A673 (cell line): ENCODE data around the gene HK1. TPM values are rescaled to one million over a fixed set of nuclear protein-coding genes. Genes with fewer than 3 reads are reported as not detected.
A peak's percentile ranks its signal among the peaks of the same experiment; 100 is the strongest.

Source experiments
- BruUV-seq: library from RNA; stranded (reverse); fragments of 400-500 nt; replicated peaks from 2 replicates; lab custom pipeline; 2021; lab: Mats Ljungman, UMichigan
- CTCF ChIA-PET: fragments of 300-600 bp; sonication (Branson Sonifier 250); formaldehyde crosslinking; loops from one replicate; lab custom pipeline; 2022; ENCODE audit warnings: antibody characterized with exemption; lab: Charles Lee
- POLR2A ChIA-PET: fragments of 300-600 bp; sonication (Branson Sonifier 250); formaldehyde crosslinking; loops from one replicate; lab custom pipeline; 2022; ENCODE audit warnings: antibody characterized with exemption; ENCODE audit not compliant: low non-redundant PET; lab: Charles Lee
- DNase-seq: peaks from one replicate; pipeline ENCODE4 v3.0.0-alpha.2; 2015; ENCODE audit warnings: low spot score
- H3K27ac ChIP-seq: fragments of 200-600 bp; sonication (generic); 2 replicates; pipeline ENCODE4 v1.5.1; 2016; ENCODE audit warnings: mixed run types, low read depth, mild to moderate bottlenecking, mixed read lengths, antibody characterized with exemption, low read length; ENCODE audit not compliant: poor library complexity, severe bottlenecking
- H3K27me3 ChIP-seq: fragments of 200-600 bp; sonication (generic); replicated peaks from 2 replicates; pipeline ENCODE4 v1.6.1; 2017; ENCODE audit warnings: mixed run types, low read depth, mild to moderate bottlenecking, mixed read lengths, antibody characterized with exemption, low read length; ENCODE audit not compliant: insufficient read depth, poor library complexity
- H3K36me3 ChIP-seq: fragments of 200-600 bp; sonication (generic); 2 replicates; pipeline ENCODE4 v1.6.1; 2016; ENCODE audit warnings: mixed run types, mild to moderate bottlenecking, mixed read lengths, antibody characterized with exemption, low read length; ENCODE audit not compliant: insufficient read depth, poor library complexity, severe bottlenecking
- H3K4me1 ChIP-seq: fragments of 200-600 bp; sonication (generic); 2 replicates; pipeline ENCODE4 v1.6.1; 2017; ENCODE audit warnings: mixed run types, mild to moderate bottlenecking, mixed read lengths, antibody characterized with exemption, low read length; ENCODE audit not compliant: insufficient read depth, poor library complexity, severe bottlenecking
- H3K4me3 ChIP-seq: fragments of 200-600 bp; sonication (generic); 2 replicates; pipeline ENCODE4 v1.5.1; 2016; ENCODE audit warnings: low read depth, mixed run types, mild to moderate bottlenecking, mixed read lengths, low read length; ENCODE audit not compliant: poor library complexity, severe bottlenecking
- H3K9me3 ChIP-seq: fragments of 200-600 bp; sonication (generic); 2 replicates; pipeline ENCODE4 v1.6.1; 2016; ENCODE audit warnings: mixed run types, low read depth, mild to moderate bottlenecking, mixed read lengths, antibody characterized with exemption, low read length; ENCODE audit not compliant: poor library complexity, severe bottlenecking
- EZH2 ChIP-seq: fragments of 200-600 bp; sonication (generic); IDR thresholded peaks from 2 replicates; pipeline ENCODE4 v1.6.1; 2017; ENCODE audit warnings: borderline replicate concordance, low read depth, mild to moderate bottlenecking, mixed read lengths, antibody characterized with exemption, low read length; ENCODE audit not compliant: poor library complexity, severe bottlenecking
- intact Hi-C: fragments of 100-400 bp; cut with micrococcal nuclease; formaldehyde crosslinking; loops from one replicate; pipeline ENCODE4 v1.10.0; 2022; ENCODE audit not compliant: unreplicated experiment
- total RNA-seq: library from RNA; stranded (reverse); gene quantifications from 2 replicates; pipeline ENCODE4 v1.2.3, GENCODE V29; 2021
- TF ChIP-seq, protein P1 (sequence below): fragments of 300-800, 200-600 bp; sonication (generic); conservative IDR thresholded peaks from 2 replicates; pipeline ENCODE4 v1.5.1; 2017; ENCODE audit warnings: low read depth, mild to moderate bottlenecking, antibody characterized with exemption, low read length, moderate library complexity, mixed read lengths

Gene HK1
- total RNA-seq, 1 experiment from 2014 or later: 107 TPM

DNA sequence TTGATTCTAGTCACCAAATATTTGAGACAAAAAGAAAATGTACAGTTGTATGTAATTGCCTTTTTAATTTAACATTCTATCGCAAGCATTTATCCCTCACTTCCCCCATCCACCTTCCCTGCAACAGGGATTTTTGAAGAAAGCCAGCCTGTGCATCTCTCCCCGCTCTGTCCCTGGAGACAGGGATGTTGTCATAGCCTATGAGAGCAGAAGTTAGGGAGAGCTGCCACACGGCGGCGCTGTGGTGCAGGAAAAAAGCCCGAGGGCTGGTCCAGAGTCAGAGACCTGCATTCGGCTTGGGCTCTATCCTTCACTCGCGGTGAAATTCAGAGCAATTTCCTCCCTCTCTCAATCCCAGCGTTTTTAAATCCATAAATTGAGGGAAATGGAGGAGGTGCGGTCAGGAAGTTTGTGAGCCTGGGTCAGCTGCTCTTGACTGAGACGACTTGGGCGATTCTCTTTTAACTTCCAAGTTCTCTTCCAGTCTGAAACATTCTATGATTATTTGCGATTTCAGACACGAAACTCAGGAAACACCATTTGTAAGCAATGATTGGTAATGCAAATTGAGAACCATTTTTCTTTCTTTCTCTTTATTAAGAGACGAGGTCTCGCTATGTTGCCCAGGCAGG, 40.7 kb upstream of the HK1 start:
- peak; percentile 91 for DNase-seq
- no peak overlapping the region for H3K27ac ChIP-seq
- H3K9me3 ChIP-seq: no peaks in the 10 kb centered on the region
- ChIA-PET POLR2A (interaction anchor here (0.7 kb wide), 1 partner anchor 250 kb away, joined by 4 read pairs; no protein-coding TSS in a partner anchor), CTCF (interaction anchor here (1.0 kb wide), 1 partner anchor 155 kb away, joined by 6 read pairs; no protein-coding TSS in a partner anchor)
- no peak overlapping the region for H3K4me3 ChIP-seq
- intact Hi-C loops: loop anchor here (1.0 to 5.0 kb wide), 3 partner anchors 155 to 270 kb away; no protein-coding TSS in a partner anchor
- H3K36me3 ChIP-seq: no peaks in the 10 kb centered on the region
- TF ChIP-seq EZH2: no peak
- TF ChIP-seq, protein P1, sequence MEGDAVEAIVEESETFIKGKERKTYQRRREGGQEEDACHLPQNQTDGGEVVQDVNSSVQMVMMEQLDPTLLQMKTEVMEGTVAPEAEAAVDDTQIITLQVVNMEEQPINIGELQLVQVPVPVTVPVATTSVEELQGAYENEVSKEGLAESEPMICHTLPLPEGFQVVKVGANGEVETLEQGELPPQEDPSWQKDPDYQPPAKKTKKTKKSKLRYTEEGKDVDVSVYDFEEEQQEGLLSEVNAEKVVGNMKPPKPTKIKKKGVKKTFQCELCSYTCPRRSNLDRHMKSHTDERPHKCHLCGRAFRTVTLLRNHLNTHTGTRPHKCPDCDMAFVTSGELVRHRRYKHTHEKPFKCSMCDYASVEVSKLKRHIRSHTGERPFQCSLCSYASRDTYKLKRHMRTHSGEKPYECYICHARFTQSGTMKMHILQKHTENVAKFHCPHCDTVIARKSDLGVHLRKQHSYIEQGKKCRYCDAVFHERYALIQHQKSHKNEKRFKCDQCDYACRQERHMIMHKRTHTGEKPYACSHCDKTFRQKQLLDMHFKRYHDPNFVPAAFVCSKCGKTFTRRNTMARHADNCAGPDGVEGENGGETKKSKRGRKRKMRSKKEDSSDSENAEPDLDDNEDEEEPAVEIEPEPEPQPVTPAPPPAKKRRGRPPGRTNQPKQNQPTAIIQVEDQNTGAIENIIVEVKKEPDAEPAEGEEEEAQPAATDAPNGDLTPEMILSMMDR: peak; percentile 93
- H3K27me3 ChIP-seq: no peaks in the 10 kb centered on the region
- BruUV-seq: no TSS peak
- H3K4me1 ChIP-seq: peaks cover 10% of the 10 kb centered on the region

DNA sequence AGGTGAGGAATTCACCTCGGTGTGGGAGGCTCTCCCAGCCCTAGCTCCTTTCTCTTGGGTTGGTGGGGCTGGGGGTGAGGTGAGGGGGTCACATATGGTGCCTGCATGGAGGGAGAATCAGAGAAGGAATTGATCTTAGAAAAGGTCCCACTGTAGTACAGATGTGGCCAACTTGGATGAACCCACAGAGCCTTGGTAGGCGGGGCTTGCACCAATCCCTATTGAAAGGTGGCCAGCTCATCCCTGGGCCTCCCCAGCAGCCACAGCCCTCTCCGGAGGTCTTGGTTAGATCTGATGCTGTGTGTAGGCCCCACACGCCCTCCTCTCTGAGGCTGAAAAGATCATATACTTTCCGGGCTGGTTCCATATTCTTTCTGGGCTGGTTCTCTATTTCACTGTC, 39.2 kb upstream of the HK1 start:
- H3K27ac ChIP-seq: no peak overlapping the region
- TF ChIP-seq EZH2: no peak
- TF ChIP-seq, protein P1: no peak
- no peak overlapping the region for H3K4me3 ChIP-seq
- no peaks in the 10 kb centered on the region for H3K9me3 ChIP-seq
- H3K4me1 ChIP-seq: peaks cover 18% of the 10 kb centered on the region
- no peak for DNase-seq
- intact Hi-C loops: loop anchor here (5.0 kb wide), 1 partner anchor 168 kb away; no protein-coding TSS in a partner anchor
- BruUV-seq: no TSS peak
- no peaks in the 10 kb centered on the region for H3K36me3 ChIP-seq
- POLR2A ChIA-PET: interaction anchor here (0.6 kb wide), 1 partner anchor 70 kb away, joined by 3 read pairs; no protein-coding TSS in a partner anchor
- H3K27me3 ChIP-seq: no peaks in the 10 kb centered on the region
- CTCF ChIA-PET: interaction anchor here (0.6 to 1.8 kb wide), 5 partner anchors 10 to 644 kb away, joined by 3 to 16 read pairs (median 4); no protein-coding TSS in a partner anchor

DNA sequence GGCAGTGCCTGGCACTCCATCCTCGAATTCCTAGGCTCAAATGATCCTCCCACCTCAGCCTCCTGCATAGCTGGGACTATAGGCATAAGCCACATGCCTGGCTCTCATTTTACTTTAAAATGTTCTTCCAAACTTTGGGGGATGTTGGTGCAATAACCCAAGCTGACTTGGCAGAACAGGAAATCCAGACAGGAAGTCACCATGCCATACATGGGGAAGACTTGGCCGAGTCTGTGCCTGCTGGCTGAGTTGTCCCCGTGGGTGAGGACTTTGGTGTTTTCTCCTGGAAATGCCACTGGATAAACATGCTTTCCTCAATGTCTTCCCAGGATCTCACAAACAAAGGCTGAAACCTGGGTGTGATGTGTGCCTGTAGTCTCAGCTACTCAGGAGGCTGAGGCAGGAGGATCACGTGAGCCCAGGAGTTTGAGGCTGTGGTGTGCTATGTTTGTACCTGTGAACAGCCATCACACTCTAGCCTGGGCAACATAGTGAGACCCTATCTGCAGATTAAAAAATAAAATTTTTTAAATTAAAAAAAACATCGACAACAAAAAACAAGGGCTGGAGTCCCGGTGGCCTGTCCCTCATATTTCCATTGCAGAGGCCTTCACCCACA, 38.4 kb upstream of the HK1 start:
- Histone ChIP-seq H3K36me3 (no peaks in the 10 kb centered on the region), H3K4me3 (no peak overlapping the region), H3K4me1 (peaks cover 18% of the 10 kb centered on the region), H3K27me3 (no peaks in the 10 kb centered on the region), H3K9me3 (no peaks in the 10 kb centered on the region), H3K27ac (no peak overlapping the region)
- no TSS peak for BruUV-seq
- peak; percentile 47 for DNase-seq
- no peak for TF ChIP-seq EZH2
- TF ChIP-seq, protein P1: no peak
- ChIA-PET POLR2A (no interaction called here), CTCF (interaction anchor here (1.8 kb wide), 1 partner anchor 169 kb away, joined by 7 read pairs; no protein-coding TSS in a partner anchor)
- intact Hi-C loops: loop anchor here (5.0 kb wide), 1 partner anchor 167 kb away; no protein-coding TSS in a partner anchor
